ENCODE results near the gene MINDY4.
A peak's percentile ranks its signal among the peaks of the same experiment; 100 is the strongest.

Gene MINDY4

DNA sequence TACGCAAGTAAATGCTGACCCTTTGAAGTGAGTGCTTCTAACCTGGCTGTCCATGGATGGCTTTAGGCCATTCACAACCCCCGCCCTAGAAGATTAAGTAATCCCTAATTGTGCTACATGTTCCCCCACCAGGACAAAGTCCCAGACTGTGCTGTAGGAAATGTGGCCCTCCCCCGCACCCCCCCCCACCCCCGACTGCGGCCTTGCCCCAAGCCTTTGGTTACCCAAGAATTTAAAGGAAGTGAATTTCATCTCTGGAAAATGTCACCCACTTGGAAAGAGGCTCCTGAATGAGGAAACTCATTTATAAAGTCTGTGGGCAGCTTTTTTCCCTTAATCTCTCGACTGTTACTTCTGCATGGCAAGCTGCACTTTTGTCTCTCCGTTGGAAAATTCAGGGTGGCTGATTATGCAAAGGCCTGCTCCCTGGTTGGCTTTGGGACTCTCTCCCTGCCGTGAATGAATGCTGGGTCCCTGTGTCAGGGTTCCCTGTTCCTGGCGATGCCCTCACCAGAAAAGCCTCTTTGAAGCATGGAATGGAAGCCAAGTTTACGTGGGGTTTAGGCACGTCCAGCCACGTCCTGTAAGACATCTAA, 109.0 kb downstream of the MINDY4 start:
- no peak for DNase-seq

DNA sequence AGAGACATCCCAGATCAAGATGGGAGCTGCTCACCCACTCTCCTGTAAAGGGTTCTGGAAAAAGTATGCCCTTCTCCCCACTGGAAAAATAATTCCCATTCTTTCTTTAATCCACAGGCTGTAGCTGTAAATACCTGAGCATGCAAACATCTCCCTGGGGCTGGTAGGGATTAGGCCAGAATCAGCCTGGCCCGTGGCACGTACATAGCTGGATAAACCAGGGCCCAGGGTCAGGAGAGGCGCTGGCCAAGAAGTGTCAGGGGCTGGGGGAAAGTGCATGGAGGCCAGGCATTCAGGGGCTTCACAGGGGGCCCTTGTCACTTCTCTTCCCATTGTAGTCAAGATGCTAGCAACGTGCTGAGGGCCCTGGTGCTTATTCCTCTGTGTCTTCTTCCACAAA, 109.7 kb downstream of the MINDY4 start:
- DNase-seq: peak; percentile 25

DNA sequence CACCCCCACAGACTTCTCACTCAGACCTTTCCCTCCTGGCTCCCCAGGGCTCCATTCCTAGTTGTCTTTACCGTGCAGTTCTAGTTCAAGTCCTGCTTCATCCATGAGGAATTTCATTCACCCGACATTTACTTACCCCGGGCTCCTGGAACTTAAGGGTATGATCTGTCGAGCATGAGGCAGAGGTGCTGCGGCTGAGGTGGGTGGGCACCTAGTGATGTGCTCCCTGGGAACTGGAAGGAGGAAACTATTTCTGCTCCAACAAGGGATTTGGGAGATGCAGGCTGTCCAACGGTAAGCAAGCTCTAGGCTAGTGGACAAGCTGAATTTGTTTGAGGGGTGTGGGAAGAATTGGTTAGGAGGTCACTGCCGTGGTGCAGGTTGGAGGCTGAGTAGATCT, 110.2 kb downstream of the MINDY4 start:
- no peak for DNase-seq

DNA sequence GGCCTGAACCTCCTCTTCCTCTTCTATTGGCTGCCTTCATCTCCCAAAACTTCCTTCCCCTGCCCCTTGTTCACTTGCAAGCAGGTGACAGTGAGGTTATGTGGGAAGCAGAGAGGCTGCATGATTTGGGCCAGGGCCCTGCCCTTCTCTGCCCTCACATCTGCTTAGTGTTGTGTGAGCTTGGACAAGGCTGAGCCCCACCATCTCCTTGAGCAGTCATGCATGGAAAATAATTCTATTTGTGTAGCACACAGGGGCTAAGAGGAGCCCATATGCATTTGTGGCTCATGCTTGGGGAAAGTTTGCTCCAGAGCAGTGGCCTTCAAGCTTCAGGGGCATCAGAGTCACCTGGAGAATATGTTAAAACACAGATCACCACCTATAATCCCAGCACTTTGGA, 113.7 kb downstream of the MINDY4 start:
- DNase-seq: no peak

- no peak for DNase-seq
These were observed 115.4 kb downstream of the MINDY4 start for GRCh38 chr7:30886608-30887011.

- DNase-seq: peak; percentile 79
These were observed 116.3 kb downstream of the MINDY4 start for GRCh38 chr7:30887464-30887872.

DNA sequence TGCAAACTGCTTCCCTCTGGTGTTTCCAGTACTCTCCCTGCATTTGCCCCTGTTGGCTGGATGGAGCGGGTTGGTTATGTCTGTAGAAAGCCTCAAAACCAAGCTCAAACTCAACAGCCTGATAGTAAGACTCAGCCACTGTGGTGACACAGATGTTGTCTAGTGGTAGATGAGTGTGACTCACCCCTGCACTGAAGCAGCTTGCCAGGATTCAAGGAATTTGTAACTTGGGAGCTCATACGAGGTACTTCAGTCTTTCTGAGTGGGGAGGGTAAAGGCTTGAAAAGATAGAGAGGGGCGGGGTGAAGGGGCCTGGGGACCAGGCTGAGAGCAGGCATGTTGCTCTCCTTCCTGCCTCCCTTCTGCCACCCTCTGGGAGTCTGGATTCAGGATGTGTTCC, 117.5 kb downstream of the MINDY4 start:
- peak; percentile 7 for DNase-seq

DNA sequence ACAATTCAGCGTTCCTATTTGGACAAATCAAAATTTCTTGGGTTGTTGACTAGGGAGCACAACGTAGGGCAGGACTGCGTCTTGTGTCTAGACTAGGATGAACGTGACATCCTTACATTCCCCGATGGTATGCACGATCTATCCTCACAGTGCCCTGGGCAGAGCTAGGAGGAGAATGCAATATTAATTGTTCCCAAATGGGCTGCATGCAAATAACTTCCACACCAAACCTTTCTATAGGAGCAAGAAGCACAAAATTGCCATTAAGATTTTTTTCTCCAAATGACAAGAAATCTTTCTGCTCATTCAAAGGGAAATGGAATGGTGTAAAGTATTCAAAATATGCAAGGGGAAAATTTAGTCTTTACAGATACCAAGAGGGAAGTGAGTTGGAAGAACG, 119.0 kb downstream of the MINDY4 start:
- no peak for DNase-seq

DNA sequence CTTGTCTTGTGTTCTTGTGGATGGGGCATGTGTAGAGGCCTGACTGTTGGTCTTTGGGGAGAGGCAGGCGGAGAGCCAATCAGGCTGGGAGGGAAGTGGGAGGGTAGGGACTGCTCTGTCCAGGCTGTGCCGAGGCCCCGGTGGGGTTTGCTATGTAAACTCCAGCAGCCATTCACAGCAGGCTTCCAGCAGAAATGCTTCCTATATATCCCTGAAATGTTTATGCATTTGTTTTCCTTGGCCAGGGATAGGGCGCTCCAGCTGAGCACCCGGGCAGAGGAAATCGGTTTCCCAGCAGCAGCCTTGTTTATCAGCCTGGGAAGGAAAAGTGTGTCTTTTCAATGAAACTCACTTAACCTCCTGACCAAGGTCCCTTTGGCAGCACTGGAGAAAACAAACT, 122.1 kb downstream of the MINDY4 start:
- no peak for DNase-seq

DNA sequence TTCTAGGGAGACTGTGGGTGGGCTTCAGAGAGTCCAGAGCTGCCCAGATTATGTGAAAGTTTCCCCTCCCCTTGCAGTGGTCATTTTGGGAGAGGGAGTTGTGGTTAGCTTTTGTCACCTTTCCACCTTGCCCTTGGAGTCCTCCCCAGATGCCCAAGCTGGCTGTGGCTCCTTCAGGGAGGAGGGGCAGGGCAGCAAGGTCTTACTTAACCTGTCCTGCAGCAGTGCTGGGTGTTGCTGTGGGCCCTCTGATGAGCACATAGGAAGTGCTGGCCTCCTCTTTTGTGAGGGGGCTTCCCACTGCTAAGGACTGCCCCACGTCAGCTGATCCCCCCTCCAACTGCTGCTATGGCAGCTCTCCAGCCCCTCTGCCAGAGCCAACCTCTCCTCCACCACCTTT, 122.8 kb downstream of the MINDY4 start:
- DNase-seq: no peak

DNA sequence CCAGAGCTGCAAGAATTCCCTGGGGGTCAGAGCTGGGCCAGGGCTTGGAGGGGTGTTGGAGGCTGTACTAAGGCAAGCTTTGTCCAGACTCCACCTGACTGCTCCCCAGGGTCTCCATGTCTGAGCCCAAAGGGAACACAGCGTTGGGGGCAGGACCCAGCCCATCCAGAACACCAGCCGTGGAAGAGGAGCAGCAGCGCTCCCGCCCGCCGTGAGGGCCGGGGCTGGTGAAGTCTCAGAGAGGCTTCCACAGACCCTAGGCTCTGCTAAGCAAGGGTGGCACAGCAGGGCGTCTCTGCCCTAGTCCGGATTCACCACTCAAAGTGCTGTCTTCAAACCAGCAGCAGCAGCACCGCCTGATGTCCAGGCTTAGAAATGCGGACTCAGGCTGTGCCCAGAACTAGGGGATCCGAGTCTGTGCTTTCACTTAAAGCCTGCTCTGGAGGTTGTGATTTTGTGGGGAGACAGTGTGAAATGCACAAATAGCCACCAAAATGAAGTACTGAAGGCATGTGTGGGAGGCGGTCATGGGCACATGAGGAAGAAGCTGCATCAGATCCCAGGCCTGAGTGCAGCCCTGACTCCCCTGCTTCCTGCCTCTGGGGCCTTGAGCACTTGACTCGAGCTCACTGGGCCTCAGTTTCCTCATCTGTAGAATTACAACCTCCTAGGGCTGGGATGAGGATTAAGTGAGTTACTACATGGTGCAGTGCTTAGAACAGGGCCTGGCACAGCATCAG, 123.8 kb downstream of the MINDY4 start:
- no peak for DNase-seq

- peak; percentile 27 for DNase-seq
These were observed 124.8 kb downstream of the MINDY4 start for GRCh38 chr7:30896036-30896435.

- peak; percentile 3 for DNase-seq
These were observed 125.8 kb downstream of the MINDY4 start for GRCh38 chr7:30896783-30897637.

GRCh38 chr7:30897770-30898169, 126.6 kb downstream of the MINDY4 start:
- DNase-seq: no peak

DNA sequence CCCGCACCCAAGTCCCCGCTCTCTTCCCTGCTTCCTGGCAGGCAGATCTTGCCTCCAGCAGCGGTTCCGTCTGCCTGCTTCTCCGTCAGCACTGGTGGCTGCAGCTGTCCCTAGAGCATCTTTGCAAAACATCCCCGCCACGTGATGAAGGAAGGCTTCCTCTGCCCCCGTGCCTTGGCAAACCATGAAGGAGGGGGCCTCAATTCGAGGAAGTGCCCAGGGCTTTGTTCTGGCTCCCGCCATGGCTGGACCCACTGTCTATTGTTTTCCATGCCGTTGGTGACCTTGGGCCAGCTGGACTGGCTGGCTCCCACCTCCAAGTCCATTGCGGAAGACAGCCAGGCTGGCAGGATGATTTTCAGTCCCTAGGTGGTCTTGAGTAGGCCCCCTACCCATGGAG, 127.2 kb downstream of the MINDY4 start:
- no peak for DNase-seq

DNA sequence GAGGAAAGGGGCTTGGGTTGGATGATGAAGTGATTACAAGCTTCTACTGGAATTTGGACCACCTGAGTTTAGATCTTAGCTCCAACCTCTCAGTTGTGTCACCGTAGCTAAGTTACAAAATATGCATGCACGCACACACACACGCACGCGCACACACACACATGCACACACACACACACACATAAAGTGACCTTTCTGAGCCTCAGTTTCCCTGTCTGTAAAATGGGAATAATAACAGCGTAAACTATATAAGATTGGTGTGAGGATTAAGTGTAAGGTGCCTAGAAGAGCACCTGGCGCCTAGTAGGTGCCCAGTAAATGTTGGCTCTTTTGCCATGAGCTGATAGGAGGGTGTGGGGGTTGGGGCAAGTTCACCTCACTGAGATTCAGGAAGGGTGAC, 127.8 kb downstream of the MINDY4 start:
- no peak for DNase-seq

GRCh38 chr7:30899630-30900029, 128.4 kb downstream of the MINDY4 start:
- DNase-seq: peak; percentile 18

GRCh38 chr7:30900053-30900452, 128.8 kb downstream of the MINDY4 start:
- no peak for DNase-seq

DNA sequence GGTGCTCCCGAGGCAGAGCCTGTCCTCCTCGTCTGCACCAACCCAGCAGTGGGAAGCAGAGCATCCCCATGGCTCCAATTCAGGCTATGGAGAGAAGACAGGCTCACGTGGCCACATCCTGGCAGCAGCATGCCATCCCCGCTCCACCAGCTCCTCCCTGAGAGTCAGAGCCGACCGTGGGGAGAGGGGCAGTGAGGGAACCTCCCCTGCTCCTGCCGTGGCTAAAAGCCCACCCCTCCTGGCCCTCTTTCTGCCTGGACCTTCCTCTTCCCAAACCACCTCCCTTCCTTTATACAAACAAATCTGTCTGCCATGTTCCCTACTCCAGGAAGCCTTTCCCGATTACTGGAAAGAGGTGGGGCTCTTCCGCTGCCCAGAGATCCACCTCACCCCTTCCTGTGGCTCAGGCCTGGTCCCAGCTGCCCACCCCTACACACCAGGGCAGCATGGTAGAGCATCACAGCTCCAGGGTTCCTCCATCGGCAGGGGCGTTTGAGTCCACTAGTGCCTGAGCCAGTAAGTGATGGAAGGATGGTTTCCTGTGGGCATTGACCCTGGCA, 129.7 kb downstream of the MINDY4 start:
- no peak for DNase-seq

DNA sequence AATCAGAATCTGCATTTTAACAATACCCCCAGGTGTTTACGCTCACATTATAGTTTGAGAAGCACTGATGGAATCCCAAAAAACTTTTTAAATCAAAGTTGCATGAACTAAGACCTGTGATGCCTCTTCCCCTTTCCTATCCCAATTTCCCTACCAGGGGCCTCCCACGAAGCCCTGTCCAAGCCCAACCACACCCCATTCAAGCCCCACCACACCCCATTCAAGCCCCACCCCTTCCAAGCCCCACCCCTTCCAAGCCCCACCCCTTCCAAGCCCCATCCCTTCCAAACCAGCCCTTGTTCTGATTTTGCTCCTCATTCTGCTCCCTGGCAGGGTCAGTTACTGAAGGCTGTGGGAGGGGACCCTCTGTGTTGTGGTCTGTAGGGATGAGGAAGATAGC, 130.6 kb downstream of the MINDY4 start:
- DNase-seq: peak; percentile 4

DNA sequence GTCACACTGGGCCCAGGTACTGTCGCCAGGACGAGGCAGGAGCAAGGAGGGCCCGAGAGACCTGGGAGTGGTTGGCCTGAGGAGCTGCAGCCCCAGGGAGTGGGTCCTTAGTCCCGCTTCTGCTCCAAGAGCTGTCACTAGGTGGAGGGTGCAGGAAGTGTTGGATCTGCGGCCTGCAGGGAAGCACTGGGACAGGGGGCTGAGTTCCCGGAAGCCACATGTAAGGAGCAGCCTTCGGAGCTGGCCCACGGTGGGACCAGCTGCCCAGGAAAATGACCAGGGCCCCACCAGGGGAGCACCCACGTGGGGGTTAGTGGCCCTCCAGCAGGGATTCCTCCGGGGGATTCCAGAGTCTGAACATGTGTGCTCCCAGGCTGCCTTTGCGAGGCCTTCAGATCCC, 131.2 kb downstream of the MINDY4 start:
- no peak for DNase-seq

GRCh38 chr7:30903146-30903545, 131.9 kb downstream of the MINDY4 start:
- no peak for DNase-seq

- no peak for DNase-seq
These were observed 133.3 kb downstream of the MINDY4 start for GRCh38 chr7:30904561-30904960.

Data from NCI-H82 (cell line).